Measurements from ENCODE around the gene PTPN12. TPM values are rescaled to one million over a fixed set of nuclear protein-coding genes. Genes with fewer than 3 reads are reported as not detected.
A peak's percentile ranks its signal among the peaks of the same experiment; 100 is the strongest.
"Not testable (repeated sequence)": the region's sequence is repeated elsewhere in the genome, so short reads cannot be mapped to it uniquely, and the experiment has no call there.

The PTPN12 gene
- total RNA-seq, 1 experiment from 2014 or later: 40.9 TPM

- Histone ChIP-seq H3K36me3 (replicated peaks; ENCODE audit: control insufficient read depth, insufficient read depth, low read length) (no peaks in the 10 kb centered on the region; the same call in none of the 2 replicates), H3K27me3 (ENCODE audit: control insufficient read depth, insufficient read depth, low read length) (no peaks in the 10 kb centered on the region), H3K4me3 (ENCODE audit: insufficient read depth, low read depth, low read length) (no peak overlapping the region)
- DNase-seq: no peak
Measured at GRCh38 chr7:77580762-77581350, 43.8 kb downstream of the PTPN12 start.

DNA sequence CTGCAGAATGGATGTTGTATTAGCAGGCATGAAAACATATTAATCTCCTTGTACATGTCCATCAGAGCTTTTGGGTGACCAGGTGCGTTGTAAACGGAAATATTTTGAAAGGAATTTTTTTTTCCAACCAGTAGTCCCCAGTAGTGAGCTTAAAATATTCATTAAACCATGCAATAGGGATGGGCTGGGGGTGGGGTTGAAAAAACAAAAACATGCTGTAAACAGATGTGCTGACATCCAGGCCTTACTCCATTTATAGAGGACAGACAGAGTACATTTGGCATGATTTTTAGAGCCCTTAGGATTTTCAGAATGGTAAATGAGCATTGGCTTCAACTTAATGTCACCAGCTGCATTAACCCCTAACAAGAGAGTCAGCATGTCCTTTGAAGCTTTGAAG, 50.2 kb downstream of the PTPN12 start:
- H3K36me3 ChIP-seq (replicated peaks; ENCODE audit: control insufficient read depth, insufficient read depth, low read length): peaks cover 5% of the 10 kb centered on the region
- no peaks in the 10 kb centered on the region for H3K27me3 ChIP-seq (ENCODE audit: control insufficient read depth, insufficient read depth, low read length)
- DNase-seq: no peak

DNA sequence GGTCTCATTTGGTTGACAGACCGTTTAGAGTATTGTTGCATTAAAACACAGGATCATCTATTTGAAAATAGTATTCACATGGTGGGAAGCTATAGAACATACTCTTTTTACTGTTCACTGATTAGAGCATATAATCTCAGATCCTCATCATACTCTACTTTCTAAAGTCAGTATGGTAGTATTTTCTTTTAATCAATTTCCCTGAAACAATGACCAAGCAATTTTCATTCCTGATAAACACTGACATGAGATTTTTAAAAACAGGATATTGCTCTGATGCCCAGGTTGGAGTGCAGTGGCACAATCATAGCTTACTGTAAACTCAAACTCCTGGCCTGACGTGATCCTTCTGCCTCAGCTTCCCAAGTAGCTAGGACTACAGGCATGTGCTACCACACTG, 63.9 kb downstream of the PTPN12 start:
- H3K27me3 ChIP-seq (ENCODE audit: control insufficient read depth, insufficient read depth, low read length): no peaks in the 10 kb centered on the region
- DNase-seq: no peak
- H3K4me3 ChIP-seq (ENCODE audit: insufficient read depth, low read depth, low read length): no peak overlapping the region
- H3K36me3 ChIP-seq (replicated peaks; ENCODE audit: control insufficient read depth, insufficient read depth, low read length): peaks cover 6% of the 10 kb centered on the region

More for the DNA sequence above, 50.2 kb downstream of the PTPN12 start:
- H3K4me3 ChIP-seq (ENCODE audit: insufficient read depth, low read depth, low read length): no peak overlapping the region

GRCh38 chr7:77606562-77606961, 69.5 kb downstream of the PTPN12 start:
- Histone ChIP-seq H3K27me3 (ENCODE audit: control insufficient read depth, insufficient read depth, low read length) (no peaks in the 10 kb centered on the region), H3K36me3 (replicated peaks; ENCODE audit: control insufficient read depth, insufficient read depth, low read length) (peaks cover 2% of the 10 kb centered on the region; the same call in 1 of the 2 replicates), H3K4me3 (ENCODE audit: insufficient read depth, low read depth, low read length) (no peak overlapping the region)
- no peak for DNase-seq

- Histone ChIP-seq H3K36me3 (replicated peaks; ENCODE audit: control insufficient read depth, insufficient read depth, low read length) (peaks cover 8% of the 10 kb centered on the region), H3K4me3 (ENCODE audit: insufficient read depth, low read depth, low read length) (no peak overlapping the region), H3K27me3 (ENCODE audit: control insufficient read depth, insufficient read depth, low read length) (no peaks in the 10 kb centered on the region)
- DNase-seq: no peak
Measured at GRCh38 chr7:77619314-77619713, 82.2 kb downstream of the PTPN12 start.

DNA sequence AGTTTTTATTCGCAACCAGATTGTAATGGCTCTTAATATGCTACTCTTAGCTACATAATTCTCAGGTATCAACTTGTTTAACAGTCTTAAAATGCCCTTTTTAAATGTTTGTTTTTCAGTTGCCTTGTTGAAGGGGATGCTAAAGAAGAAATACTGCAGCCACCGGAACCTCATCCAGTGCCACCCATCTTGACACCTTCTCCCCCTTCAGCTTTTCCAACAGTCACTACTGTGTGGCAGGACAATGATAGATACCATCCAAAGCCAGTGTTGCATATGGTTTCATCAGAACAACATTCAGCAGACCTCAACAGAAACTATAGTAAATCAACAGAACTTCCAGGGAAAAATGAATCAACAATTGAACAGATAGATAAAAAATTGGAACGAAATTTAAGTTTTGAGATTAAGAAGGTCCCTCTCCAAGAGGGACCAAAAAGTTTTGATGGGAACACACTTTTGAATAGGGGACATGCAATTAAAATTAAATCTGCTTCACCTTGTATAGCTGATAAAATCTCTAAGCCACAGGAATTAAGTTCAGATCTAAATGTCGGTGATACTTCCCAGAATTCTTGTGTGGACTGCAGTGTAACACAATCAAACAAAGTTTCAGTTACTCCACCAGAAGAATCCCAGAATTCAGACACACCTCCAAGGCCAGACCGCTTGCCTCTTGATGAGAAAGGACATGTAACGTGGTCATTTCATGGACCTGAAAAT, 89.7 kb downstream of the PTPN12 start:
- Histone ChIP-seq H3K27me3 (ENCODE audit: control insufficient read depth, insufficient read depth, low read length) (no peaks in the 10 kb centered on the region), H3K4me3 (ENCODE audit: insufficient read depth, low read depth, low read length) (no peak overlapping the region), H3K36me3 (replicated peaks; ENCODE audit: control insufficient read depth, insufficient read depth, low read length) (peaks cover 16% of the 10 kb centered on the region)
- DNase-seq: no peak

- Histone ChIP-seq H3K27me3 (ENCODE audit: control insufficient read depth, insufficient read depth, low read length) (no peaks in the 10 kb centered on the region), H3K36me3 (replicated peaks; ENCODE audit: control insufficient read depth, insufficient read depth, low read length) (peaks cover 13% of the 10 kb centered on the region), H3K4me3 (ENCODE audit: insufficient read depth, low read depth, low read length) (no peak overlapping the region)
- DNase-seq: no peak
Measured at GRCh38 chr7:77627309-77627676, 90.2 kb downstream of the PTPN12 start.

- Histone ChIP-seq H3K36me3 (replicated peaks; ENCODE audit: control insufficient read depth, insufficient read depth, low read length) (peaks cover 12% of the 10 kb centered on the region), H3K4me3 (ENCODE audit: insufficient read depth, low read depth, low read length) (no peak overlapping the region), H3K27me3 (ENCODE audit: control insufficient read depth, insufficient read depth, low read length) (no peaks in the 10 kb centered on the region)
- DNase-seq: no peak
Measured at GRCh38 chr7:77629797-77630196, 92.7 kb downstream of the PTPN12 start.

DNA sequence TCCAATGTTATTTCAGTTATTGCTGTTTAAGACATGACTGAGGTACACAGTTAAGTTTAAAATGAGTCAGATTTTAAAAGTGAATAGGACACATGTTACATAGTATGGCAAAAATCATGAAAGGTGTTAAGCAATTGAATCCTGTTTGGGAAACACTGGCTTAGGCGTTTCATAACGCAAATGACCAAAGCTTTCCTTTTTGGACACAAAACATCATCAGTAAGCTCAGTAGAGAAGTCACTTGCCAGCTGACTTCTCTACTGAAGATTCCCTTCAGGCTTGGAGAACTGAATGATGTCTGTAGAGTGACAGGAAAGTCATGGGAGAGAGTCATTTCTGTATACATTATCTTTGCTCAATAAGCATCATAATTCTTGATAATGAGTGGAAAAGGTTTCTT, 94.7 kb downstream of the PTPN12 start:
- no peak overlapping the region for H3K4me3 ChIP-seq (ENCODE audit: insufficient read depth, low read depth, low read length)
- DNase-seq: no peak
- H3K27me3 ChIP-seq (ENCODE audit: control insufficient read depth, insufficient read depth, low read length): no peaks in the 10 kb centered on the region
- H3K36me3 ChIP-seq (replicated peaks; ENCODE audit: control insufficient read depth, insufficient read depth, low read length): peaks cover 12% of the 10 kb centered on the region

GRCh38 chr7:77644774-77645173, 107.7 kb downstream of the PTPN12 start:
- H3K4me3 ChIP-seq (ENCODE audit: insufficient read depth, low read depth, low read length): no peak overlapping the region
- peaks cover 8% of the 10 kb centered on the region for H3K36me3 ChIP-seq (replicated peaks; ENCODE audit: control insufficient read depth, insufficient read depth, low read length)
- no peak for DNase-seq
- no peaks in the 10 kb centered on the region for H3K27me3 ChIP-seq (ENCODE audit: control insufficient read depth, insufficient read depth, low read length)

DNA sequence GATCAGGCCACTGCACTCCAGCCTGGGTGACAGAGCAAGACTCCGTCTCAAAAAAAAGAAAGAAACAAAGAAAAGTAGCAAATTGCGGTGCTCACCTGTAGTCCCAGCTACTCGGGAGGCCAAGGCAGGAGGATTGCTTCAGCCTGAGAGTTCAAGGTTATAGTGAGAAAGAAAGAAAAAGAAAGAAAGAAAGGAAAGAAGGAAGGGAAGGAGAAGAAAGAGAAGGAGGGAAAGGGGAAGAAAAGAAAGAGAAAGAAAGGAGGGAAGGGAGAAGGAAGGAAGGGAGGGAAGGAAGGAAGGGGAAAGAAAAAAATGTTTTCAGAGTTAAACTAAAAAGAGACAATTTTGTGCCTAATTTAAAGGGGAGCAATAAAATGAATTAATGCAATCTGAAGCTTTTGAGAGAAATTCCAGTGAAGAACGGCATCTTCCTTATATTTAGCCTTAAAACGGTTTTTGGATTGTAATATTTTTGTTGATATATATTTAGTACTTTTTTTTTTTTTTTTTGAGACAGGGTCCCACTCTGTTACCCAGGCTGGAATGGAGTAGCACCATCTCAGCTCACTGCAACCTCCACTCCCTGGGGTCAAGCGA, 111.7 kb downstream of the PTPN12 start:
- Histone ChIP-seq H3K36me3 (replicated peaks; ENCODE audit: control insufficient read depth, insufficient read depth, low read length) (peaks cover 2% of the 10 kb centered on the region), H3K27me3 (ENCODE audit: control insufficient read depth, insufficient read depth, low read length) (no peaks in the 10 kb centered on the region), H3K4me3 (ENCODE audit: insufficient read depth, low read depth, low read length) (no peak overlapping the region)
- DNase-seq: no peak

GRCh38 chr7:77649716-77650349, 112.7 kb downstream of the PTPN12 start:
- Histone ChIP-seq H3K36me3 (replicated peaks; ENCODE audit: control insufficient read depth, insufficient read depth, low read length) (no peaks in the 10 kb centered on the region; the same call in none of the 2 replicates), H3K27me3 (ENCODE audit: control insufficient read depth, insufficient read depth, low read length) (no peaks in the 10 kb centered on the region), H3K4me3 (ENCODE audit: insufficient read depth, low read depth, low read length) (no peak overlapping the region)
- no peak for DNase-seq

GRCh38 chr7:77651575-77652162, 114.6 kb downstream of the PTPN12 start:
- DNase-seq: peak; percentile 55
- H3K4me3 ChIP-seq (ENCODE audit: insufficient read depth, low read depth, low read length): no peak overlapping the region
- peaks cover 3% of the 10 kb centered on the region for H3K36me3 ChIP-seq (replicated peaks; ENCODE audit: control insufficient read depth, insufficient read depth, low read length)
- H3K27me3 ChIP-seq (ENCODE audit: control insufficient read depth, insufficient read depth, low read length): no peaks in the 10 kb centered on the region

DNA sequence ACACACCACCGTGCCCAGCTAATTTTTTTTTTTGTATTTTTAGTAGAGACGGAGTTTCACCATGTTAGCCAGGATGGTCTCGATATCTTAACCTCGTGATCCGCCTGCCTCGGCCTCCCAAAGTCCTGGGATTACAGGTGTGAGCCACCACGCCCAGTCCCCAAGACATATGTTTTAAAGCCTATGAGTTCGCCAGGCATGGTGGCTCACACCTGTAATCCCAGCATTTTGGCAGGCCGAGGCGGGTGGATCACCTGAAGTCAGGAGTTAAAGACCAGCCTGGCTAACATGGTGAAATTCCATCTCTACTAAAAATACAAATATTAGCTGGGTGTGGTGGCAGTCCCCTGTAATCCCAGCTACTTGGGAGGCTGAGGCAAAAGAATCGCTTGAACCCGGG, 115.7 kb downstream of the PTPN12 start:
- not testable (repeated sequence) for H3K36me3 ChIP-seq (replicated peaks; ENCODE audit: control insufficient read depth, insufficient read depth, low read length); DNase-seq; H3K4me3 ChIP-seq (ENCODE audit: insufficient read depth, low read depth, low read length); H3K27me3 ChIP-seq (ENCODE audit: control insufficient read depth, insufficient read depth, low read length)

Measured in H7 (cell line).